ENCODE measurements around the gene PIK3CG.

DNA sequence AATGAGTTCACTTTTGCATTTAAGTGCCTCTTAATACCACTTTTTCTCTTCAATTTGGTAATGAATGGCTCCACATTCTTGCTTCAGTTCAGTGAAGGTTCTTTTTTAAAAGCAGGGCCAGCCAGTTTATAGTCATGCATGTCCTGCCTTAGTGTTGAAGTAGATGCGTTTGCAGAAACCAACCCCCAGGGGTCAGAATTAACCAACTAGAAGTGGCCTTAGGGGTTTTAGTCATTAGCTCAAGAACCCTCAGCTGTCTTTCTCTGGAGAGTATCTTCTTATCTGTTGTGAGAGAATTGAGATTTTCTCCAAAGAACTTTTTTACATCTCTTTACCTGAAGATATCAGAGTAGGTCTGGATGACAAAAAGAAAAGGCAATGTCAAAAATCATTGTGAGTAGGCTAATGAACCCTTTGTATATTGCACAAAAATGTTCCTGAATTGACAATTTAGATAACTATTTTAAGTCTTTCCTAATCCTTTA, 82.2 kb downstream of the PIK3CG start:
- TF ChIP-seq, protein P1, sequence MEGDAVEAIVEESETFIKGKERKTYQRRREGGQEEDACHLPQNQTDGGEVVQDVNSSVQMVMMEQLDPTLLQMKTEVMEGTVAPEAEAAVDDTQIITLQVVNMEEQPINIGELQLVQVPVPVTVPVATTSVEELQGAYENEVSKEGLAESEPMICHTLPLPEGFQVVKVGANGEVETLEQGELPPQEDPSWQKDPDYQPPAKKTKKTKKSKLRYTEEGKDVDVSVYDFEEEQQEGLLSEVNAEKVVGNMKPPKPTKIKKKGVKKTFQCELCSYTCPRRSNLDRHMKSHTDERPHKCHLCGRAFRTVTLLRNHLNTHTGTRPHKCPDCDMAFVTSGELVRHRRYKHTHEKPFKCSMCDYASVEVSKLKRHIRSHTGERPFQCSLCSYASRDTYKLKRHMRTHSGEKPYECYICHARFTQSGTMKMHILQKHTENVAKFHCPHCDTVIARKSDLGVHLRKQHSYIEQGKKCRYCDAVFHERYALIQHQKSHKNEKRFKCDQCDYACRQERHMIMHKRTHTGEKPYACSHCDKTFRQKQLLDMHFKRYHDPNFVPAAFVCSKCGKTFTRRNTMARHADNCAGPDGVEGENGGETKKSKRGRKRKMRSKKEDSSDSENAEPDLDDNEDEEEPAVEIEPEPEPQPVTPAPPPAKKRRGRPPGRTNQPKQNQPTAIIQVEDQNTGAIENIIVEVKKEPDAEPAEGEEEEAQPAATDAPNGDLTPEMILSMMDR (IDR thresholded peaks at IDR 0.05): peak; percentile 54 to 82 (median 72)
- TF ChIP-seq POLR2A (IDR thresholded peaks at IDR 0.05): no peak
